HG03565 (cell line): ENCODE results near the gene TMCC3.
A peak's percentile ranks its signal among the peaks of the same experiment; 100 is the strongest.

Experiments used
- ATAC-seq: cut with Tn5 transposase; IDR thresholded peaks from one replicate; pipeline ENCODE4 v1.9.1; 2021; ENCODE audit warnings: mild to moderate bottlenecking, moderate library complexity; ENCODE audit not compliant: unreplicated experiment

TMCC3 gene

DNA sequence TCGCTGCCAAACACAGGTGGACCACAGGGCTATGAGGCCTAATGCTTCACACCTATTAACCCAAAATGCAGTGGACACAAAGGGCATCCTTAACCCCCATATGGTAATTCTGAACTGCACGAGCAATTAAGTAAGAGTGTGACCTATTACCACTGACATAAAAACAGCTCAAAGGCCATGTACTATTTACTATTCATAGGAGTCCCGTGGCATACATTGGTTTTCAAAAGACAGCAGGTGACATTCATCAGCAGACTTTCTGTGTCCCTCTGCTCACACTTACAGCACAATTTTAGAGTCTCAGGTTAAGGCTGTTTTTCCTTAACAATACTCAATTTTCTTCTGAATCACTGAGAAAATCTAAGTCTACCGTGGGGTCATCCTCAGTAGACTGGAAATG, 23.1 kb upstream of the TMCC3 start:
- ATAC-seq = no peak

DNA sequence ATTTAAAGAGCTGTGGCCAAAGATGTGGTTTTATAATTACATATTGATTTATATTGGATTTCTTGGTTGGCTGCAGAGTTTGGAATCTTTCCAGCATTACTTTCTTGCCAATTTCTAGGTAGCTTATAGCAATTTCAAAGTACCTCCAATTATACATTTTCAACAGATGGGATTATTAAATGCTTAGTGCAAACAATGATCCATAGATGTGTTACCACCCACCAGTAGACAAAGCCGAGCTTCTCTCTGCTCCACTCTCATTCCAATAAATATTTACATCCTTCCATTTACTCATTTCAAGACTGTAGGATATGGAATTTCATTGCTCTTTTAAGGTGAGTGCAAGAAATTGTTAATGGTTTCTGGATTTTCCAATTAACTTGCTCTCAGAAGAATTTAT, 21.6 kb upstream of the TMCC3 start:
- no peak for ATAC-seq

DNA sequence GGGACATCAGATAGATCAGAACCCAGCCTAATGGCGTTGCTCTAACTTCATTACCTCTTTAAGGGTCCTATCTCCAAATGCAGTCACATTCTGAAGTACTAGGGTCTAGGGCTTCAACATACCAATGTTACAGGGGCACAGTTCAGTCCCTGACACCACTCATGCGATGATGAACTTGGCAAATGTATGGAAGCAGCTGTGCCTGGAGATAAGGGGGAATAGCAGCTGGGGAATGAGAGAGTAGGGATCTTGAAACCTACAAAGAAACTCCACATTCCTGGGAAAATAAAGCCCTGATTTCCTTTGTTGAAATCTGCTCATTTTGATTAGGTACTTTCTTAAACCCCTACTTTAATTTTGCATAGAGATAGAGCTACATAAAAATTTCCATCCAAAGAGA, 20.5 kb upstream of the TMCC3 start:
- no peak for ATAC-seq

DNA sequence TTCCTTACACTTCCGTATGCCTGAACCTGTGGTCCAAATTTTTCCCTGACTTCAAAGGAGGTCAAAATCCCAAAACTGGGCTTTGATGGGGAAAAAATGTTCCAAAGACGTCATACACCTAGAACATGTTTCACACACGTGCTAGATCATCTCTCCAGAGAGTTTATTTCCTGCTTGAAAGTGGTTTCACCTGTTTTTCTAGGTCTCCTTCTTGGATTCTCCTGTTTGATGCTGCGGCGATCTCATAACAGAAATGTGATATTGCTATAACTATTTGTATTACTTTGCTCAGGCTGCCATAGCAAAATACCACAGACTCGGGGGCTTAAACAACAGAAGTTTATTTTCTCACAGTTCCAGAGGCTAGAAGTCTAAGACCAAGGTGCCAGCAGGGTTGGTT, 19.7 kb upstream of the TMCC3 start:
- ATAC-seq = no peak

DNA sequence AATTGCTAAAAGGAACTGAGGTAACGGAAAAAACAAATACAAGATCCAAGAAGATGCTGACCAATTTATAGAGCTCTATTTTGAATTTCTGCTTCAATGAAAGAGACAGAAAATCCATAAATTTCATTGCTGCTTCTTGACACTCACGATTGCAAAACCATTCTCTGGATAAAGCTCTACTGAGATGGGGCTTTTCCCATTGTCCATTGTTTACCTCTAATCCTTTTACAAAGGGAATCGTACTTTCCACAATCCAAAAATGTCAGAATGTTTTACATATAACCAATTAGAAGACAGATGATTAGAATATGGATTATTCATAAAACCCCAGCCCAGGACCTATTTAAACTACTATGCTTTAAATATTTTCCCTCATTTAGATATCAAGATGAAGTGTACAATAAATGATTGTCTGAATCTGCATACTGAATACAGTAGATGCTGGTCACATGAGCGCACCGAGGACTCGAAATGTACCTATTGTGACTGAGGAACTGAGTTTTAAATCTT, 16.7 kb upstream of the TMCC3 start:
- no peak for ATAC-seq

DNA sequence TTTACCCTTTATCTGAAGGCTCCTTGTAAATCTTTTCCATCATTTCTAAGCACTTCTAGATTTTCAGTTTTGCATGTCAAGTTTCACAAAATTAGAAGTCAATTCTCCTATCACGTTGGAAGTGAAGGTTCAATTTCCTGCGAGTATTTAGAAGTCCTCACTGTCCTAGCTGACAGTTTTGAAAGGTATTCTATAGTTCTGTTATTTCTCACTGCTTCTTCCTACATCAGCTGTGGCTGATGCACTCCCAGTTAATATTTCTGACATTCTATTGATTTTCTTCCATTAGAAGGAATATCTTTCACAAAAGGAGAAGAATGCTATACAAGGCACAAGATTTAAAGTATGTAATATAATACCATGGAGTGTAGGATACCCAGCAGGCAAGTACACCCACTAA, 15.8 kb upstream of the TMCC3 start:
- no peak for ATAC-seq

DNA sequence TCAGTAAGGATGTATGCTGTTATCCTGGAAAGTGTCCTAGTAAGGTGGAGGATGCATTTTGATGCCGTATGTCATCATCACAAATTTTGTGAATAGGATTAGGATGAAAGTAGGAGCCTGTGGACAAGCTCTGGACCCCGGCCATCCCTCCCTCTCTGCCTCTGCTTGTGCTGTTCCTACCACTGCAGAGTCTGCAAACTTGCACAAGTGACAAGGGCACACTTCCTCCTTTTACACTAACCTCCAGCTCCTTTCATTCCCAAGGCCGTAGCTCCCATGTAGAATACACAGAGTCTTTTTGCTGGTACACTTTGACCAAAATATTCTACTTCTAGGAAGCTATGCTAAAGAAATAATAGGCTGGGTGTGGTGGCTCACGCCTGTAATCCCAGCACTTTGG, 13.3 kb upstream of the TMCC3 start:
- no peak for ATAC-seq

DNA sequence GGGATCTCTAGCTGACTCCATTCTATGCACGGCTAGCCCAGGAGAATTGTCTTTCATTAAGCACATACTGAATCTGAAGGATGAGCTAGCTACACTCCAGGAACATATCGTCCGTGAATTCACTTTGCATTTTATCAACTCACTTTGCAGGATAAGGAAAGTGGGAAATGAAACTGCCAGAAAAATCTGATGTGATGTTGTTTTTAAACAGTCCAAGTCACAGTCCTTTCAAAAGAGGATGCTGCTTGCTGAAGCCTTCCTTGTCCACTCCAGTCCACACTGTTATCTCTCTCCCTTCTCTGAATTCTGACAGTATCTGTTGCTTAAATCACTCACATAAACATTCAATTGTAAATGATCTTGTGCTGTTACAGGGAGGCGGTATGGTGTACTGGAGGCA, 12.7 kb upstream of the TMCC3 start:
- ATAC-seq = no peak

DNA sequence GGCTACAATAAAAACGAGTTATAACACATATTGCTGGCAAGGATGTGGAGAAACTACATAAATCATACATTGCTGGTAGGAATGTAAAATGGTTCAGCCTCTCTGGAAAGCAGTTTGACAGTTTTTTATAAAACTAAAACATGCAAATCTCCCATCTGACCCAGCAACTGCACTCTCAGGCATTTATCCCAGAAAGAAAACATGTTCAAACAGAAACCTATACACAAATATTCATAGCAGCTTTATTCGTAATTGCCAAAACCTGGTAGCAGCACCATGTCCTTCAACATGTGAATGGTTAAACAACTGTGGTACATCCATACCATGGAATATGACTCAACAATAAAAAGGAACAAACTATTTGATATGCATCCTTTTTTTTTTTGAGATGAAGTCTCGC, 10.1 kb upstream of the TMCC3 start:
- no peak for ATAC-seq

DNA sequence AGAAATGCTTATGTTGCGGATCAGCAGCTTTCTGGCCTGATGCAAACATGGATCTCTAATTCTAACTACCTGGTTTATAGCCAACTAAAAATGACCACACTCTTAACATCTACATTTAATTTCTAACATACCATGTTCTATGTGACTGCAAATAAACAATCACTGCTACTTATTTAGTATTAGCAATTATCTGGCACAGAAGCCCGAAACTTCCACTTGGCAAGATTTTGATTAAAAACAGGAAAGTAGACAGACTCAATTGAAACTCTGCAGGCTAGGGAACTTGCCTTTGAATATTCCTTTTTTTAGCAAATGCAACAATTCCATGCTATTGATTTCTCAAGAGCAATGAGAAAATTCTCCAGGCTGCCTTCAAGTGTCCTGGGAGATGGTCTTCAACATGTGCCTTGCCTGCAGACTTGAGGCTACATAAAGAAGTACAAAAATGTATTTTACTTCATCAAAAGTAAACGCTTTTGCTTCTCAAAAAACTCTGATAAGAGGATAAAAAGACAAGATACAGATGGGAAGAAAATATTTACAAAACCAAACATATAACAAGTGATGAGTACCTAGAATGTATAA, 9.1 kb upstream of the TMCC3 start:
- no peak for ATAC-seq

DNA sequence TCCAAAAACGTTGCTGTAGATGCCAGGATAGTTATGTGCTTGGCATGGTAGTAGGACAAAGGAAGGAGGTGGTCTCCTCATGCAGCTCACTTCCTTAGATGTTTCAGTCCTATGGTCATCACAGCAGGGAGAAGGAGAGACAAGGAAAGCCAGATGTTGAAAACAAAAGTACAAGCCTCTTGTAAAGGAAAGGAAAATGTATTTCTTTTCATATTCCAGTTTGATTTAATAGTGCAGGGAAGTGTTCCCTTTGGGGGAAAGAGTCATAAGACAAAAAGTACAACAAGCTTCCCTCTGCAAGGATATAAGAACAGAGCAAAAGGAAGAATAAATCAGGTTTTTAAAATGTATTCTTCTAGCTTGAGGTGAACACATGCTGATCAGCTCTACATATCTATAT, 8.6 kb upstream of the TMCC3 start:
- no peak for ATAC-seq

DNA sequence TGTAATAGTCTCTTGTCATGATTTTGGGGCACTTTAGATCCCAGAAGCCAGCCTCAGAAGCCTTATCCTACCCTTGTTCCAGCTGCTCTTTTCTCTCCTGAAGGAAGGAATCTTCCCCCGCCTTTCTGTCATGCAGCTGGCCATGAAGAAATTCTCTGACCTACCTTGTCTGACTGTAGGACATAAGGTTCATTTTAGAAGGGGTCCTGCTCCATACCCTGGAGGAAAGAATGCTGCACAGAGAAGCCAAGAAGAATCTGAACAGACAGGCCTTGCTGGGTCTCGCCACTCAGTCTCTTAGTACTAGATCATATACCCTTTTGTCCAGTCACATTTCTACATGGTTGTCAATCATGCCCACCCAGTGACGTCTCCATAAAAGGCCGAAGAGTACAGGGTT, 6.2 kb upstream of the TMCC3 start:
- ATAC-seq = no peak

DNA sequence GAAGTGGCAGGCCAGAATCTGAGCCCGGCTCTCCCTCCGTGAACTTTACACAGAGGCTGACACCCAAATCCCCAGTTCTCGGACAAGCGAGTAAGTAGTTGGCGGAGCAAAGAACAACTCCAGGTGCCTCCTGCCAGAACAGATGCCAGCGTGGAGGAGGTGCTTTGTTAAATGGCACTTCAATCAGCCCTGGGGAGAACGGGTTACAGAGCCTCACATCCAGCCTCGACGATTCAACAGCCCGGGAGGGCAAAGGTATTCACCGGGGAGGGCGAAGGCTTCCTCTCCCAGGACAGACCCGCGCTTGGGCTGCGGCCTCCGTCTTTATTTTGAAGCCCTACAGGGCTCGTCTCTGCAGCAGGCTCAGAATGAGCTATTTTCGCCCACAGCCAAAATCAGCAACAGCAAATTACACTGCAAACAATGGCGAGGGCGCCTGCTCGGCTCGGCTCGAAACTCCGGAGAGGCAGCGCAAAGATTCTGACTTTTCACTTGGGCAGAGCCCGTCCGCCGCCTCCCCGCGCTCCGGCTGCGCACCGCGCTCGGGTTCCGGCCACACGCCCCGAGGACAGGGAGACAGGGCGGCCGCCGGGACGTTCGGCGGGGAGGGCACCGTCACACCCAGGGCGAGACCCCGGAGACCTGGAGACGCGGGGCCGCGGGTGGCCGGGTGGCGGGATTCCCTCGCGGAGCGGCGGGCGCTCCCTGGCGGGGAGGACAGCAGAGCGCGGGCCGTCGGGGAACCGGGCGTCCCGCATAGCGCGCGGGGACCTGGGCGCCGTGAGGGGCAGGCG, 811 bp downstream of the TMCC3 start:
- peak; percentile 34 for ATAC-seq

DNA sequence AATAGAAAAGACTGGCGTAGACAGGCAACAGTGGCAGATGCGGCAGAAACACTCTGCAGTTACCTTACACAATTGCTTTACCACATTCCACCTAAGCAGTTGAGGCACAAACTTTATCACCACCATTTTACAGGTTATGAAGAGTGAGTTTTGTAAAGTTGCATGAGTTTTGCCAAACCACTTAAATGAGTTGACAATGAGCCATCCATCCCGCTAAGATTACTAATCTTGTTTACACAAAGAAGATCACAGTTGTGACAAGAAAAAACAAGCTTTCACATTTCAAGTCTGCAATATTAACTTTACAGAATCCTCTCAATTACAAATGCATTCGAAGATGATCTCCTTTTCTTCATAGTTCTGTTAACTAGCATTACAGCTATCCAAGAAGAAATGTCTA, 1.8 kb downstream of the TMCC3 start:
- no peak for ATAC-seq

DNA sequence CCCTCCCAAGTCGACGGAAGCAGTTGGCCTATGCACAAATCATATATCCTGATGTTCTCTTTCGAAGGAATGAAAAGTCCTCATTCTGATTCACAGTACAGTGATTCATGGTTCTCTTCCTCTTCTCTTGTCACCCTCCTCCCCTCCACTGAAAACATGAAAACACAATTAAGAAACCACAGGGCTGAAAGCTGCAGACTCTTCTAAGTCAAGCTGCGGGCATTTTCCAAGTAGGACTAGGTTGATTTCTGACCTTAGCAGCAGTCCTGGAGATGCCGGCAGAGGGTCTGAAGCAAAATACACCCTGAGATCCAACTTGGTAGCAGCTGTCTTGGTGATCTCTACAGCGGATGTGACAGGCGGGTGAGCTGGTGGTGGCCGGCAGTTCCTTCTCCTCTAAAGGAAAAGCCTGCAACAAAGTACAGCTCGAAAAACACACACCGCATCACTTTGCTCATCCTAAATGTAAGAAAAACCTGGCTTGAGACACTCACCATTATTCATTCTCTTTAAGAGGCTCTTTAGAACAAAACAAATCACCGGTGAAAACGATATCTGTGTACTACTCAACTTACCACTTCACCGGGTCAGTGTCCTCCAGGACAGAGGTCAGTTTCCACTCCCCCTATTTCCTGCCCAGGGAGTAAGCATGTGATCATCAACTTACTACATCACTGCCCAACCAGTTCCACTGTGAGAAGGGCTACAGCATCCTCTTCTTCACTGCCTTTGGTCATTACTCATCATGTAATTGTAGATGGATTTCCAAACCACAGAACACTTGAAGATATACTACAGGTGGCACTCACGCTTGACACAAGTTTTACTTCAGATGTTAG, 6.0 kb downstream of the TMCC3 start:
- peak; percentile 34 for ATAC-seq

DNA sequence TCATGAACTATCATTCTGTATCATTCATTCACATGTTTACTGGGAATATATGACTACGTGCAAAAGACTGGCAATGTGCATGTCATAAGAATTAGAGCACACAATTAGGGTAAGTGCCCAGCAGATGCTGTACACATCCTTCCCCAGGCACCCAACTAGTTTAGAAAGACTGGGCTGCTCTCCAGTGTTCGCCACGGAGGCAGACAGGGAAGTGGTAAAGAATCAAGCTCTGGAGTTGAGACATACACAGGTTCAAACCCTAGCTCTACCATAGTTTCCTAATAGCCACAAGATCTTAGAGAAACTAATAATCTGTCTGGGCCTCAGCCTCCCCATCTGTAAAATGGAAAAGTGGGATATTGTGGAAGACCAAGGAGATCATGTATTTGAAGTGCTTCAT, 6.8 kb downstream of the TMCC3 start:
- ATAC-seq = no peak

DNA sequence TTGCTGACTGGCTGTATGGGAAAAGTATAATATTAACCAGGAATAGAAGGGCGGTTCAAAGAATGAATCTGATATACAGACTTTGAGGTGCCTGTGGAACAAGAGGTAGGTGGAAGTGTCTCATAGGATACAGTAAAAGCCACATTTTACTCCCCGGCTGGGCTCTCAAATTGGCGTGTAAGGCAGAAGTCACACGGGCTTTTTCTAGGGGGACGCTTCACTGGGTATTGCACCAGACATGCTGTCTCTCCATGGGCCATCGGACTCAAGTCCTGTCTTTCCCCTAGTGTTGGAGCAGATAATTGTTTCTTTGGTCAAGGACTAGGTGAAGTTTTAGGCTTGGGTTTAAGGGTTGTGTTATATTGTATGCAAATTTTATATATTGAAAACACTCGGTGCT, 9.1 kb downstream of the TMCC3 start:
- no peak for ATAC-seq

DNA sequence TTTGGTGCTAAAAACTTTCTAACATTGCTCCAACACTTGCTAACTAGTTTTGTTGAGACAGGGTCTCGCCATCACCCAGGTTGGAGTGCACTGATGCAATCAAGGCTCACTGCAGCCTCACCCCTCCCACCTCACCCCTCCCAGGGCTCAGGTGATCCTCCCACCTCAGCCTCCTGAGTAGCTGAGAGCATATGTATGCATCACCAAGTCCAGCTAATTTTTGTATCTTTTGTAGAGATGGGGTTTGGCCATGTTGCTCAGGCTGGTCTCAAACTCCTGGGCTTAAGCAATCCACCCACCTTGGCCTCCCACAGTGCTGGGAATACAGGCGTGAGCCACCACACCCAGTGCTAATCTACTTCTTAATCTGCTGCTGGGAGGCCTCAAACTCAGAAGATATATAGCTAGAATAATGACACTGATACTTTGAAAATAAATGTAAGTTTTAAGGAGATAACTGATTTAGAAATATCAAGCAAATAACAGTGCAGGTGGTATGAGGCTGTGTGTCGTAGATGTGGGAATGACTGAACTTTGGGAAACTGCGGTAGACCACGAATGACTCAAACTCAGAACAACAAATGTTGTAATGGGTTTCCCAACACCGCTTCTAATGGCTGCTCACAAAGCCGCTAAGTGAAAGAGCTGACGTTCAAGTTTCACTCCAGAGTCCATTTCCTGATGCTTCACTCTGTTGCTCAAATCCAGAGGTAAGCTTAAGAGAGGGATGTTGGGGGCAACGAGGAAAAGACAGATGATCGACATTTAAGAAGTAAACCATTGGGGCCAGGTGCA, 10.0 kb downstream of the TMCC3 start:
- ATAC-seq = peak; percentile 78

DNA sequence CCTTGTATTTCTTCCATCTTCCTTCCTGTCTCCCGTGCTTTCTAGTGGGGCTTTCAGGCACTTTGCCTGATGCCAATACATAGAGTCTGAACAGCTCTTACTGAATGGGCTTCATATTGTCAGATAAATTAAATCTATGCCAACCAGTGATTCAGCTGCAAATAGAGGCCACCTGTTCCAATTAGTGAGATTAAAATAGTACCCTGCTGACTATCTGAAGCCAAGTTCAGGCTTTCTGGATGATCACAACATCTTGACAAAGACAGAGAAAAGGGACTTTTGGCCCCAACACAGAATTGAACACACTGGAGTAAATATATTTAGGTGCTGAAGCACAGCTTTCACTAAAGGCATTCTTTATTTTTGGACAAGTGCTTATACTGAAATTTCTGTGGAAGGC, 11.8 kb downstream of the TMCC3 start:
- ATAC-seq = no peak

DNA sequence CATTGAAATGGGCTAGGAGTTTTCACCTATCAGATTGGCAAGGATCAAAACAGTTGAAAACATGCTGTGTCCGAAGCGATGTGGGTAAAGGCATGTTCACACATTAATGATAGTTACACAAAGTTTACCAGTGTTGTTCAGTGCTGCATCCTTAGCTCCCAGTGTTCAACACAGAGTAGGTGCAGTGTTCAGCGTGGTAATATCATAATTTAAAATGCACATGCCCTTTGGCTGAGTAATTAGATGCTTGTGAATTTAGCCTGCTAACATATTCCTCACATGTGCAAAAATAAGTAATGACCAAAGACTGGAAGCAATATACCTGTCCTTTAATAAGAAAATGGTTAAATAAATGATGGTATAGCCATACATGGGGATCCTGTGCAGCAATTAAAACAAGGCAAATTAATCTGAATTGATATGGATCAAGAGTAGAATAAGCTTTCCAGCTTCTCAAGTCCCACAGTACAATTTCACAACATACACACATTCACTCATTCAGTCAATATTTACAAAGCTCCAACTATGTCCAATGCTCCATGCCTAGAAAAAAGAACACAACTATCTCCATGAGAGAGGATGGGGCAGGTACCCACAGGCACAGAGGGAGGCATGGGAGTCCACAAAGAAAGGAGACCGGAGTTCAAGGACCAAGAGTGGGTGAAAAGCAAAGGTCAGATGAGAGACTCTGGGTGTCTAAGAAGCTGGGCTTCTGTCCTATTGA, 12.8 kb downstream of the TMCC3 start:
- ATAC-seq = no peak
